Pancreas (tissue), 10 donors: ENCODE results near the gene ALDH18A1. TPM values are rescaled to one million over a fixed set of nuclear protein-coding genes. Genes with fewer than 3 reads are reported as not detected.
A peak's percentile ranks its signal among the peaks of the same experiment; 100 is the strongest.

Experiments
- ATAC-seq, 4 donors: fragments of 200-7000 bp; cut with Tn5 transposase; one replicate each; pipeline versions ENCODE4 v1.8.0 to v1.9.1; 2020; ENCODE audit warnings: mild to moderate bottlenecking in 4 of 4, moderate library complexity in 4 of 4
- DNase-seq, 6 donors: peaks; one replicate each; pipeline ENCODE4 v3.0.0-alpha.2; 2020
- FAIRE-seq: peaks from 2 replicates; lab custom pipeline; 2012; peaks lifted over from hg19 to GRCh38; lab: Jason Lieb, UNC
- H3K27ac ChIP-seq, 4 donors: fragments of 200-600 bp; sonication (generic); 1 replicate in 3 of 4; 2 replicates in 1 of 4; pipeline versions ENCODE4 v1.5.0 to v1.8.0; 2020
- H3K27me3 ChIP-seq, 4 donors: fragments of 200-600 bp; one replicate each; pipeline ENCODE4 v1.8.0; 2021
- H3K36me3 ChIP-seq, 3 donors: fragments of 200-600 bp; sonication (generic) in 1 of 3; one replicate each; pipeline versions ENCODE4 v1.5.0 to v1.8.0; 2020 to 2021
- H3K4me1 ChIP-seq, 3 donors: fragments of 200-600 bp; one replicate each; pipeline ENCODE4 v1.8.0; 2021
- H3K4me3 ChIP-seq, 4 donors: fragments of 200-600 bp; sonication (generic) in 2 of 4; one replicate each; pipeline versions ENCODE4 v1.5.0 to v1.8.0; 2020 to 2021
- H3K9me3 ChIP-seq, 4 donors: fragments of 200-600 bp; one replicate each; pipeline ENCODE4 v1.8.0; 2021
- CTCF ChIP-seq, 4 donors: fragments of 200-600 bp; sonication (generic) in 3 of 4; IDR thresholded peaks; one replicate each; pipeline versions ENCODE4 v1.5.0 to v1.8.0; 2021; ENCODE audit warnings: antibody characterized with exemption in 4 of 4
- WGBS, 2 donors: extraction: QIAGEN DNeasy Blood & Tissue Kit; methylation state at CpG; one replicate each; pipeline ENCODE4 v1.1.7; 2013; 5-methylcytosine and 5-hydroxymethylcytosine counted together
- intact Hi-C, 3 donors: fragments of 100-400 bp; cut with DNase I; formaldehyde crosslinking; loops; one replicate each; pipeline versions ENCODE4 v1.11.1 to v1.14.2; 2022
- polyA plus RNA-seq, 2 donors: library from polyadenylated mRNA; stranded (reverse); fragments of 200-250 nt; gene quantifications; one replicate each; pipeline ENCODE4 v1.2.3, GENCODE V29; 2013
- total RNA-seq, 6 donors: library from RNA; stranded (reverse); fragmentation: NEBNext Ultra II Directional in 4 of 6; extraction: Animal tissue kit (Norgen Biotek cat#: 25700) in 4 of 6; gene quantifications; one replicate each; pipeline versions ENCODE4 v1.2.1 to v1.2.4, GENCODE V29; 2021 to 2023
- donor health status: healthy with polysubstance abuse.
- donor health status: DM: no; HTN: no; CAD: no; lungs with moderate emphysema.
- donor health status: DM: no; HTN: no; CAD: no.
- donor health status: control.
- donor health status: control.
- donor health status: Bipolar disorder and iron deficiency.
- donor health status: DM: yes; HTN: yes; CAD: no.
- donor health status: DM: no; HTN: no; CAD: no.
- donor health status: DM: no; HTN: no; CAD: no.
- donor health status: DM: yes; HTN: yes; CAD: no.

The ALDH18A1 gene
- total and polyA plus RNA-seq, 8 donors = 22.0 to 68.4 (median 49.0) TPM

DNA sequence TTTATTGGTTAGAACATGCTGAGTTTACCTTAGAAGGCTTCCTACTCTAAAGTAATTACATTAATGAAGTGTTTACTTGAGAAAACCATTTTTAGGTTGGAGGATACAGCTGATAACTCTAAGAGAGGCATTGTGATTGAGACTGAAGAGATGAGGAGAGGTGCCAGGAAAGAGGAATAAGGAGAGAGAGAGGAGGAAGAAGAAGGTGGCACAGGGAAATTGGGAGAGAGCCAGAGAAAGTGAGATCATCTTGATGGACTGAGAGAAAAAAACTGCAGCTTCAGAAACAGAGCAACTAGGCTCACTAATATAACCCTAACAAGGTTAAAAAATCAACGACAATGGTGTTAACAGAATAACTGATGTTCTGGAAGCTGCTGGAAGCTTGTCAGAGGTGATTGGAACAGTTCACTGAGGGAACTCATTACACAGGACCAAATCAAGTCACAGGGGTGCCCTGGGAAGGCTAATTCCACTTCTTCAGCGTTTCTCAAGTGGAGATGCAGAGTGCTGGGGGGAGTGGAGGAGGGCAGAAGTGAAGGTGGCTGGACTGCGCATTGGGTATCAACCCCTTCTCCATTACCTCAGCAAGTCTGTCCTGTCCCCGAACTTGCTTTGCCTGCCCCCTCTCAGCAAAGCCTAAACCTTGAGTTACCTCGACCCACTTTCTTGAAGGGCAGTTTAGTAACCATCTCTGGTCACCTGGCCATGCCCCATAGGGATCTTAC, 88.4 kb downstream of the ALDH18A1 start:
- intact Hi-C loops = no loop called here
- no peaks in the 10 kb centered on the region for H3K36me3 ChIP-seq
- no peak overlapping the region for H3K4me3 ChIP-seq
- 73 to 80% methylated on average over 5 of the region's 5 CpGs for WGBS, 2 donors
- FAIRE-seq (no peak), DNase-seq (no peak), ATAC-seq (peak in 3 of 4 donors; percentile 40 to 63 (median 62))
- H3K4me1 ChIP-seq = no peaks in the 10 kb centered on the region
- TF ChIP-seq CTCF (IDR thresholded peaks at IDR 0.05) = no peak
- no peaks in the 10 kb centered on the region for H3K9me3 ChIP-seq
- peak overlapping the region in 1 of 4 donors; percentile 15 for H3K27ac ChIP-seq
- H3K27me3 ChIP-seq = no peaks in the 10 kb centered on the region

GRCh38 chr10:95566136-95566535, 90.4 kb downstream of the ALDH18A1 start:
- TF ChIP-seq CTCF (IDR thresholded peaks at IDR 0.05) = no peak
- 91% methylated on average over 6 of the region's 6 CpGs for WGBS, 2 donors
- Histone ChIP-seq H3K27me3 (no peaks in the 10 kb centered on the region), H3K4me1 (no peaks in the 10 kb centered on the region), H3K36me3 (no peaks in the 10 kb centered on the region), H3K27ac (no peak overlapping the region), H3K9me3 (no peaks in the 10 kb centered on the region), H3K4me3 (no peak overlapping the region)
- no peak for FAIRE-seq
- no peak for DNase-seq
- intact Hi-C loops = no loop called here
- no peak for ATAC-seq

DNA sequence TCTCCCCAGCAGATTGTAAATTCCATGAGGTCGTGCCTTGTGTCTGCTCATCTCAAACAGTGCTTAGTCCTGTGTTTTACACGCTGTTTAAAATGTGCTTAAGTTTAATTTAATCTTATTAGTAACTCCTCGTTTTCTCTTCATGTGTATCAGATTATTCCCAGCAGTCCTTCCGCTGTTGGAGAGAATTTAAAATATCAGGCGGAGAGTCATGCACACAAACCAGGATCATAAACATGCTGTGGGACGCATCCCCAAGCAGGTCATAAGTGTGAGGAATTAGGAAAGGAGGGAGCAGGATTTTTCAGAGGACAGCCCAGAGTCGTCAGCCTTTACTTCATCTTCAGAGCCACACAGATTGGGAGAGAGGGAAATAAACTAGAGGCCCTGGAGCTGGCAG, 91.2 kb downstream of the ALDH18A1 start:
- H3K27me3 ChIP-seq = no peaks in the 10 kb centered on the region
- FAIRE-seq = no peak

GRCh38 chr10:95564291-95564690, 92.2 kb downstream of the ALDH18A1 start:
- 97% methylated on average over 7 of the region's 7 CpGs for WGBS, 2 donors
- FAIRE-seq = no peak

More for the DNA sequence above, 91.2 kb downstream of the ALDH18A1 start:
- H3K27ac ChIP-seq = no peak overlapping the region
- H3K36me3 ChIP-seq = no peaks in the 10 kb centered on the region
- H3K9me3 ChIP-seq = no peaks in the 10 kb centered on the region
- H3K4me1 ChIP-seq = no peaks in the 10 kb centered on the region
- whole genome bisulfite sequencing, 2 donors = 81 to 85% methylated on average over 7 of the region's 7 CpGs
- DNase-seq (no peak), ATAC-seq (no peak)
- no peak for TF ChIP-seq CTCF (IDR thresholded peaks at IDR 0.05)
- intact Hi-C loops = no loop called here
- H3K4me3 ChIP-seq = no peak overlapping the region

More at GRCh38 chr10:95564291-95564690, 92.2 kb downstream of the ALDH18A1 start:
- H3K9me3 ChIP-seq = no peaks in the 10 kb centered on the region
- intact Hi-C loops = no loop called here
- H3K27me3 ChIP-seq = no peaks in the 10 kb centered on the region
- H3K4me1 ChIP-seq = peaks cover 0 to 7% (median 0%) of the 10 kb centered on the region in 3 donors
- DNase-seq (no peak), ATAC-seq (no peak)
- no peak overlapping the region for H3K4me3 ChIP-seq
- no peaks in the 10 kb centered on the region for H3K36me3 ChIP-seq
- TF ChIP-seq CTCF (IDR thresholded peaks at IDR 0.05) = no peak
- H3K27ac ChIP-seq = no peak overlapping the region
